Hepatocyte (in vitro differentiated cells): ENCODE measurements around the gene ABCC11. TPM values are rescaled to one million over a fixed set of nuclear protein-coding genes. Genes with fewer than 3 reads are reported as not detected.

Experiments used
- DNase-seq: peaks from one replicate; pipeline ENCODE4 v3.0.0-alpha.2; 2016; ENCODE audit warnings: low spot score
- H2AFZ ChIP-seq: fragments of 200-600 bp; sonication (generic); 2 replicates; pipeline ENCODE4 v1.6.0; 2016; ENCODE audit warnings: antibody characterized with exemption, mild to moderate bottlenecking
- H3K27ac ChIP-seq: fragments of 200-600 bp; sonication (generic); 2 replicates; pipeline ENCODE4 v1.5.1; 2016; ENCODE audit warnings: mild to moderate bottlenecking
- H3K27me3 ChIP-seq: fragments of 200-600 bp; sonication (generic); 2 replicates; pipeline ENCODE4 v1.6.1; 2016
- H3K36me3 ChIP-seq: fragments of 200-600 bp; sonication (generic); replicated peaks from 2 replicates; pipeline ENCODE4 v1.5.1; 2016; ENCODE audit warnings: low read depth; ENCODE audit not compliant: insufficient read depth
- H3K4me1 ChIP-seq: fragments of 200-600 bp; sonication (generic); 2 replicates; pipeline ENCODE4 v1.5.1; 2016; ENCODE audit warnings: mild to moderate bottlenecking, moderate library complexity; ENCODE audit not compliant: insufficient read depth
- H3K4me2 ChIP-seq: fragments of 200-600 bp; sonication (generic); 2 replicates; pipeline ENCODE4 v1.6.0; 2016
- H3K4me3 ChIP-seq: fragments of 200-600 bp; sonication (generic); 2 replicates; pipeline ENCODE4 v1.5.1; 2016; ENCODE audit warnings: mild to moderate bottlenecking
- H3K79me2 ChIP-seq: fragments of 200-600 bp; sonication (generic); 2 replicates; pipeline ENCODE4 v1.6.0; 2017; ENCODE audit warnings: mild to moderate bottlenecking
- H3K9me2 ChIP-seq: fragments of 200-600 bp; sonication (generic); replicated peaks from 2 replicates; pipeline ENCODE4 v1.6.0; 2017; ENCODE audit warnings: mild to moderate bottlenecking; ENCODE audit not compliant: insufficient read depth
- H3K9me3 ChIP-seq: fragments of 200-600 bp; sonication (generic); 2 replicates; pipeline ENCODE4 v1.5.1; 2016; ENCODE audit warnings: low read depth, mild to moderate bottlenecking
- H4K20me1 ChIP-seq: fragments of 200-600 bp; sonication (generic); 2 replicates; pipeline ENCODE4 v1.6.0; 2016; ENCODE audit warnings: mild to moderate bottlenecking; ENCODE audit not compliant: insufficient read depth, poor library complexity, severe bottlenecking
- CTCF ChIP-seq: fragments of 200-600 bp; sonication (generic); IDR thresholded peaks from 2 replicates; pipeline ENCODE4 v1.5.1; 2016; ENCODE audit warnings: antibody characterized with exemption, mild to moderate bottlenecking; ENCODE audit not compliant: poor library complexity
- EZH2 ChIP-seq: fragments of 200-600 bp; sonication (generic); IDR thresholded peaks from 2 replicates; pipeline ENCODE4 v1.6.1; 2016; ENCODE audit warnings: antibody characterized with exemption, mild to moderate bottlenecking, borderline replicate concordance
- EZH2phosphoT487 ChIP-seq: fragments of 200-600 bp; sonication (generic); IDR thresholded peaks from one replicate; pipeline ENCODE4 v1.6.1; 2018; ENCODE audit warnings: antibody characterized with exemption, mild to moderate bottlenecking, low read depth, moderate library complexity; ENCODE audit not compliant: unreplicated experiment, severe bottlenecking
- WGBS: methylation state at CpG from one replicate; pipeline ENCODE4 v1.1.6; 2016; ENCODE audit warnings: low lambda C conversion rate; ENCODE audit errors: missing lambda C conversion rate; 5-methylcytosine and 5-hydroxymethylcytosine counted together
- polyA plus RNA-seq: library from polyadenylated mRNA; unstranded; fragments of >200 nt; fragmentation: Nextera tagmentation; extraction: Ambion mirVana; gene quantifications from 2 replicates; pipeline ENCODE4 v1.2.1, GENCODE V29; 2016
- total RNA-seq: library from RNA; depleted of rRNA; stranded (reverse); fragments of >200 nt; gene quantifications from 2 replicates; pipeline ENCODE4 v1.2.3, GENCODE V29; 2014

Gene ABCC11
- total and polyA plus RNA-seq, 2 experiments from 2014 or later = 0.50 to 2.0 TPM

- TF ChIP-seq CTCF = no peak
- TF ChIP-seq EZH2phosphoT487 = no peak
- no peak for TF ChIP-seq EZH2
- Histone ChIP-seq H3K4me3 (no peak overlapping the region), H3K36me3 (peaks cover 6% of the 10 kb centered on the region), H3K79me2 (peaks cover 33% of the 10 kb centered on the region), H3K27me3 (no peaks in the 10 kb centered on the region), H3K9me2 (no peaks in the 10 kb centered on the region), H4K20me1 (no peaks in the 10 kb centered on the region), H3K4me1 (no peaks in the 10 kb centered on the region), H3K4me2 (no peak overlapping the region), H3K9me3 (peaks cover 6% of the 10 kb centered on the region), H3K27ac (no peak overlapping the region), H2AFZ (no peak overlapping the region)
- DNase-seq = no peak
- 95% methylated on average over 2 of the region's 2 CpGs for WGBS
Observed at GRCh38 chr16:48282636-48283263, 35.4 kb upstream of the ABCC11 start.

GRCh38 chr16:48280546-48280945, 33.2 kb upstream of the ABCC11 start:
- Histone ChIP-seq H3K4me1 (peaks cover 8% of the 10 kb centered on the region), H3K27me3 (no peaks in the 10 kb centered on the region), H3K79me2 (peaks cover 24% of the 10 kb centered on the region), H2AFZ (no peak overlapping the region), H3K4me2 (no peak overlapping the region), H3K9me2 (no peaks in the 10 kb centered on the region), H3K27ac (no peak overlapping the region), H3K36me3 (no peaks in the 10 kb centered on the region), H3K9me3 (no peaks in the 10 kb centered on the region), H4K20me1 (no peaks in the 10 kb centered on the region), H3K4me3 (no peak overlapping the region)
- no peak for DNase-seq
- 92% methylated on average over 2 of the region's 2 CpGs for WGBS
- TF ChIP-seq EZH2 (no peak), CTCF (no peak), EZH2phosphoT487 (no peak)

GRCh38 chr16:48279199-48279598, 31.9 kb upstream of the ABCC11 start:
- no peaks in the 10 kb centered on the region for H3K9me2 ChIP-seq
- no peak overlapping the region for H3K4me2 ChIP-seq
- H3K4me1 ChIP-seq = peaks cover 11% of the 10 kb centered on the region
- no peaks in the 10 kb centered on the region for H4K20me1 ChIP-seq
- H3K79me2 ChIP-seq = peaks cover 24% of the 10 kb centered on the region
- no peaks in the 10 kb centered on the region for H3K27me3 ChIP-seq
- no peaks in the 10 kb centered on the region for H3K36me3 ChIP-seq
- H3K4me3 ChIP-seq = no peak overlapping the region
- H3K9me3 ChIP-seq = no peaks in the 10 kb centered on the region
- no peak overlapping the region for H2AFZ ChIP-seq
- DNase-seq = no peak
- WGBS = 93% methylated on average over 2 of the region's 2 CpGs
- TF ChIP-seq CTCF = no peak
- no peak for TF ChIP-seq EZH2
- no peak for TF ChIP-seq EZH2phosphoT487
- H3K27ac ChIP-seq = no peak overlapping the region

- TF ChIP-seq CTCF = no peak
- no peak for TF ChIP-seq EZH2phosphoT487
- TF ChIP-seq EZH2 = no peak
- Histone ChIP-seq H3K9me3 (no peaks in the 10 kb centered on the region), H3K9me2 (no peaks in the 10 kb centered on the region), H3K36me3 (no peaks in the 10 kb centered on the region), H3K79me2 (peaks cover 25% of the 10 kb centered on the region), H3K4me2 (no peak overlapping the region), H2AFZ (no peak overlapping the region), H3K27me3 (no peaks in the 10 kb centered on the region), H3K27ac (peak overlapping the region; percentile 77), H3K4me1 (peaks cover 11% of the 10 kb centered on the region), H4K20me1 (no peaks in the 10 kb centered on the region), H3K4me3 (no peak overlapping the region)
- no peak for DNase-seq
- 97% methylated on average over 5 of the region's 5 CpGs for WGBS
Observed at GRCh38 chr16:48277158-48277557, 29.8 kb upstream of the ABCC11 start.
